Neural progenitor cell (in vitro differentiated cells): Measurements from ENCODE around the gene RERE.

ENCODE experiments used
- EZH2 ChIP-seq: fragments of 200-600 bp; sonication (generic); IDR thresholded peaks from 2 replicates; pipeline ENCODE4 v1.6.1; 2017; ENCODE audit warnings: antibody characterized with exemption, mild to moderate bottlenecking, moderate library complexity
- TF ChIP-seq, protein P1 (sequence below): fragments of 200-600 bp; sonication (generic); IDR thresholded peaks from 2 replicates; pipeline ENCODE4 v1.5.1; 2017; ENCODE audit warnings: antibody characterized with exemption, mild to moderate bottlenecking

GRCh38 chr1:8465013-8465412 lies 352.4 kb downstream of the RERE start:
- TF ChIP-seq, protein P1, sequence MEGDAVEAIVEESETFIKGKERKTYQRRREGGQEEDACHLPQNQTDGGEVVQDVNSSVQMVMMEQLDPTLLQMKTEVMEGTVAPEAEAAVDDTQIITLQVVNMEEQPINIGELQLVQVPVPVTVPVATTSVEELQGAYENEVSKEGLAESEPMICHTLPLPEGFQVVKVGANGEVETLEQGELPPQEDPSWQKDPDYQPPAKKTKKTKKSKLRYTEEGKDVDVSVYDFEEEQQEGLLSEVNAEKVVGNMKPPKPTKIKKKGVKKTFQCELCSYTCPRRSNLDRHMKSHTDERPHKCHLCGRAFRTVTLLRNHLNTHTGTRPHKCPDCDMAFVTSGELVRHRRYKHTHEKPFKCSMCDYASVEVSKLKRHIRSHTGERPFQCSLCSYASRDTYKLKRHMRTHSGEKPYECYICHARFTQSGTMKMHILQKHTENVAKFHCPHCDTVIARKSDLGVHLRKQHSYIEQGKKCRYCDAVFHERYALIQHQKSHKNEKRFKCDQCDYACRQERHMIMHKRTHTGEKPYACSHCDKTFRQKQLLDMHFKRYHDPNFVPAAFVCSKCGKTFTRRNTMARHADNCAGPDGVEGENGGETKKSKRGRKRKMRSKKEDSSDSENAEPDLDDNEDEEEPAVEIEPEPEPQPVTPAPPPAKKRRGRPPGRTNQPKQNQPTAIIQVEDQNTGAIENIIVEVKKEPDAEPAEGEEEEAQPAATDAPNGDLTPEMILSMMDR, result peak; percentile 5
- no peak for TF ChIP-seq EZH2
